HEK293T (cell line): ENCODE results near the gene TPRG1.

Source experiments
- ELF4 ChIP-seq: fragments of 450-650 bp; IDR thresholded peaks from 2 replicates; pipeline ENCODE4 v1.6.1; 2017; ENCODE audit warnings: antibody characterized with exemption
- HDGF ChIP-seq: fragments of 450-650 bp; IDR thresholded peaks from 2 replicates; pipeline ENCODE4 v1.6.1; 2017; ENCODE audit warnings: antibody characterized with exemption, borderline replicate concordance

DNA sequence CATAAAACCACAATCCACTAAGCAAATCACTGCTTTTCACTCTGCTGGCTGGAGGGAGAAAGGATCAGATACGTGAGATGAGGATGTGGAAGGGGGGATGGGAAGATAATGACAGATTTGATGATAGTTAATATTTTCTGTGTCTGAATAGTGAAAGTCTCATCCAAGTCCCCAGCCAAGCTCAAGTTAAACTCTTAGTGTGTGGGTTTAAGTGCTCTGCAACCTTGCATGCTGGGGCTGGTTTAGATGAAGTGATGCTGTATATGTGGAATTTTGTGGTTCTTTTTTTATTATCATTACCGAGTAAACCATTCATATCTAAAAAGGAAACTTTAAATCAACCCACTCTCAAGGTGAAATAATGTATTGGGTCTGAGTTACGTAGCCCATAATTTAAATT lies 111.0 kb downstream of the TPRG1 start:
- no peak for TF ChIP-seq ELF4
- no peak for TF ChIP-seq HDGF
